PC-3 (cell line): ENCODE data around the gene HNRNPM. TPM values are rescaled to one million over a fixed set of nuclear protein-coding genes. Genes with fewer than 3 reads are reported as not detected.

Experiments used
- ATAC-seq: fragments of 200-7000 bp; cut with Tn5 transposase; 2 replicates; pipeline ENCODE4 v1.9.1; 2020; ENCODE audit warnings: mild to moderate bottlenecking, moderate library complexity
- BruUV-seq: library from RNA; stranded (reverse); fragments of 400-500 nt; replicated peaks from 2 replicates; lab custom pipeline; 2021; lab: Mats Ljungman, UMichigan
- CTCF ChIA-PET: fragments of 300-600 bp; sonication (Branson Sonifier 250); formaldehyde crosslinking; loops from one replicate; lab custom pipeline; 2022; ENCODE audit warnings: antibody characterized with exemption; lab: Charles Lee
- POLR2A ChIA-PET: fragments of 300-600 bp; sonication (Branson Sonifier 250); formaldehyde crosslinking; loops from one replicate; lab custom pipeline; 2022; ENCODE audit warnings: antibody characterized with exemption; ENCODE audit not compliant: unreplicated experiment; lab: Charles Lee
- DNase-seq: peaks from one replicate; pipeline ENCODE4 v3.0.0-alpha.2; 2015
- H2AFZ ChIP-seq: fragments of 300-600 bp; sonication (generic); 2 replicates; pipeline ENCODE4 v1.6.0; 2016; ENCODE audit warnings: antibody characterized with exemption, low read length
- H3F3A ChIP-seq: fragments of 300-600 bp; sonication (generic); one replicate; pipeline ENCODE4 v1.6.0; 2017; ENCODE audit warnings: antibody characterized with exemption, low read length, control low read depth, mild to moderate bottlenecking; ENCODE audit not compliant: unreplicated experiment
- H3K27ac ChIP-seq: fragments of 300-600 bp; sonication (generic); 2 replicates; pipeline ENCODE4 v1.5.1; 2016; ENCODE audit warnings: mild to moderate bottlenecking, low read length
- H3K27me3 ChIP-seq: fragments of 300-600 bp; sonication (generic); 2 replicates; pipeline ENCODE4 v1.6.1; 2016; ENCODE audit warnings: low read length, mixed read lengths
- H3K36me3 ChIP-seq: fragments of 300-600 bp; sonication (generic); 2 replicates; pipeline ENCODE4 v1.6.1; 2016; ENCODE audit warnings: low read depth, mixed run types, low read length, mixed read lengths
- H3K4me1 ChIP-seq: fragments of 300-600 bp; sonication (generic); 2 replicates; pipeline ENCODE4 v1.5.1; 2016; ENCODE audit warnings: low read length; ENCODE audit not compliant: insufficient read depth
- H3K4me2 ChIP-seq: fragments of 300-600 bp; sonication (generic); 2 replicates; pipeline ENCODE4 v1.6.0; 2016; ENCODE audit warnings: low read length
- H3K4me3 ChIP-seq: fragments of 300-600 bp; sonication (generic); 2 replicates; pipeline ENCODE4 v1.5.1; 2016; ENCODE audit warnings: mild to moderate bottlenecking, low read length, mixed read lengths
- H3K79me2 ChIP-seq: fragments of 300-600 bp; sonication (generic); 2 replicates; pipeline ENCODE4 v1.6.1; 2017; ENCODE audit warnings: low read length, mixed read lengths
- H3K9ac ChIP-seq: fragments of 300-600 bp; sonication (generic); 2 replicates; pipeline ENCODE4 v1.6.0; 2016; ENCODE audit warnings: mild to moderate bottlenecking, low read length
- H3K9me2 ChIP-seq: fragments of 300-600 bp; sonication (generic); replicated peaks from 2 replicates; pipeline ENCODE4 v1.6.1; 2016; ENCODE audit warnings: mixed run types, low read length, mixed read lengths
- H3K9me3 ChIP-seq: fragments of 300-600 bp; sonication (generic); 2 replicates; pipeline ENCODE4 v1.6.1; 2016; ENCODE audit warnings: low read length, mixed read lengths
- H4K20me1 ChIP-seq: fragments of 300-600 bp; sonication (generic); 2 replicates; pipeline ENCODE4 v1.6.1; 2016; ENCODE audit warnings: low read length, mixed read lengths
- CTCF ChIP-seq: fragments of 300-600 bp; sonication (generic); conservative IDR thresholded peaks from 2 replicates; pipeline ENCODE4 v1.5.1; 2017; ENCODE audit warnings: antibody characterized with exemption, low read depth, mild to moderate bottlenecking, low read length
- EZH2 ChIP-seq: fragments of 300-600 bp; sonication (generic); IDR thresholded peaks from one replicate; pipeline ENCODE4 v1.6.1; 2017; ENCODE audit warnings: antibody characterized with exemption, mild to moderate bottlenecking, low read length; ENCODE audit not compliant: unreplicated experiment
- EZH2phosphoT487 ChIP-seq: fragments of 300-600 bp; sonication (generic); IDR thresholded peaks from 2 replicates; pipeline ENCODE4 v1.6.1; 2018; ENCODE audit warnings: mild to moderate bottlenecking, antibody characterized with exemption, low read length, borderline replicate concordance
- intact Hi-C: fragments of 100-400 bp; cut with micrococcal nuclease; formaldehyde crosslinking; loops from 2 replicates; pipeline ENCODE4 v1.9.0; 2023
- total RNA-seq: library from RNA; depleted of rRNA; stranded (reverse); fragments of >200 nt; gene quantifications from 2 replicates; pipeline ENCODE4 v1.2.3, GENCODE V29; 2014

Gene HNRNPM
- total RNA-seq, 1 experiment from 2014 or later: 165 TPM

DNA sequence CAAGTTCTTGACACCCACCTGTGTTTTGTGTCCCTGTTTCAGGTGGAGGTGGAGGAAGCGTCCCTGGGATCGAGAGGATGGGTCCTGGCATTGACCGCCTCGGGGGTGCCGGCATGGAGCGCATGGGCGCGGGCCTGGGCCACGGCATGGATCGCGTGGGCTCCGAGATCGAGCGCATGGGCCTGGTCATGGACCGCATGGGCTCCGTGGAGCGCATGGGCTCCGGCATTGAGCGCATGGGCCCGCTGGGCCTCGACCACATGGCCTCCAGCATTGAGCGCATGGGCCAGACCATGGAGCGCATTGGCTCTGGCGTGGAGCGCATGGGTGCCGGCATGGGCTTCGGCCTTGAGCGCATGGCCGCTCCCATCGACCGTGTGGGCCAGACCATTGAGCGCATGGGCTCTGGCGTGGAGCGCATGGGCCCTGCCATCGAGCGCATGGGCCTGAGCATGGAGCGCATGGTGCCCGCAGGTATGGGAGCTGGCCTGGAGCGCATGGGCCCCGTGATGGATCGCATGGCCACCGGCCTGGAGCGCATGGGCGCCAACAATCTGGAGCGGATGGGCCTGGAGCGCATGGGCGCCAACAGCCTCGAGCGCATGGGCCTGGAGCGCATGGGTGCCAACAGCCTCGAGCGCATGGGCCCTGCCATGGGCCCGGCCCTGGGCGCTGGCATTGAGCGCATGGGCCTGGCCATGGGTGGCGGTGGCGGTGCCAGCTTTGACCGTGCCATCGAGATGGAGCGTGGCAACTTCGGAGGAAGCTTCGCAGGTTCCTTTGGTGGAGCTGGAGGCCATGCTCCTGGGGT is 41.0 kb downstream of the HNRNPM start:
- Histone ChIP-seq H3K27me3 (no peaks in the 10 kb centered on the region), H3K9me3 (no peaks in the 10 kb centered on the region), H3K27ac (no peak overlapping the region), H3F3A (no peaks in the 10 kb centered on the region), H3K4me2 (no peak overlapping the region), H3K9me2 (no peaks in the 10 kb centered on the region), H3K79me2 (peaks cover 30% of the 10 kb centered on the region), H3K4me3 (no peak overlapping the region), H4K20me1 (peaks cover 39% of the 10 kb centered on the region), H3K36me3 (peaks cover 70% of the 10 kb centered on the region), H2AFZ (no peak overlapping the region), H3K4me1 (no peaks in the 10 kb centered on the region), H3K9ac (no peak overlapping the region)
- BruUV-seq: no TSS peak
- TF ChIP-seq CTCF (no peak), EZH2phosphoT487 (no peak), EZH2 (no peak)
- intact Hi-C loops: no loop called here
- CTCF ChIA-PET: interaction anchor here (0.6 kb wide), 1 partner anchor 96 kb away, joined by 3 read pairs; no protein-coding TSS in a partner anchor
- POLR2A ChIA-PET: no interaction called here
- ATAC-seq: no peak
- DNase-seq: no peak

GRCh38 chr19:8486661-8487136 is 41.9 kb downstream of the HNRNPM start:
- ChIA-PET POLR2A (no interaction called here), CTCF (no interaction called here)
- ATAC-seq: no peak
- no peaks in the 10 kb centered on the region for H3K4me1 ChIP-seq
- H3K9me3 ChIP-seq: no peaks in the 10 kb centered on the region
- no peaks in the 10 kb centered on the region for H3K9me2 ChIP-seq
- no peak overlapping the region for H3K4me3 ChIP-seq
- peaks cover 30% of the 10 kb centered on the region for H4K20me1 ChIP-seq
- intact Hi-C loops: no loop called here
- H3K4me2 ChIP-seq: no peak overlapping the region
- TF ChIP-seq EZH2phosphoT487: no peak
- no peak for DNase-seq
- H3K79me2 ChIP-seq: peaks cover 20% of the 10 kb centered on the region
- H3K9ac ChIP-seq: no peak overlapping the region
- no peak overlapping the region for H3K27ac ChIP-seq
- H3K36me3 ChIP-seq: peaks cover 67% of the 10 kb centered on the region
- no TSS peak for BruUV-seq
- H2AFZ ChIP-seq: no peak overlapping the region
- H3K27me3 ChIP-seq: no peaks in the 10 kb centered on the region
- no peaks in the 10 kb centered on the region for H3F3A ChIP-seq

- Histone ChIP-seq H3K9ac (no peak overlapping the region), H3K36me3 (peaks cover 63% of the 10 kb centered on the region), H3K9me2 (no peaks in the 10 kb centered on the region), H3K4me1 (no peaks in the 10 kb centered on the region), H2AFZ (no peak overlapping the region), H3K9me3 (no peaks in the 10 kb centered on the region), H3K27me3 (no peaks in the 10 kb centered on the region), H3F3A (no peaks in the 10 kb centered on the region), H3K27ac (no peak overlapping the region), H3K4me3 (no peak overlapping the region), H3K79me2 (peaks cover 16% of the 10 kb centered on the region), H3K4me2 (no peak overlapping the region), H4K20me1 (peaks cover 25% of the 10 kb centered on the region)
- DNase-seq (no peak), ATAC-seq (no peak)
- BruUV-seq: no TSS peak
- intact Hi-C loops: no loop called here
- CTCF ChIA-PET: no interaction called here
- TF ChIP-seq CTCF: no peak
- no peak for TF ChIP-seq EZH2phosphoT487
- TF ChIP-seq EZH2: no peak
- POLR2A ChIA-PET: no interaction called here
Measured at GRCh38 chr19:8487137-8487851, 42.5 kb downstream of the HNRNPM start.
